Measurements from ENCODE around the gene FARP2. TPM values are rescaled to one million over a fixed set of nuclear protein-coding genes. Genes with fewer than 3 reads are reported as not detected.
"Not testable (repeated sequence)": the region's sequence is repeated elsewhere in the genome, so short reads cannot be mapped to it uniquely, and the experiment has no call there.

Gene FARP2
- total RNA-seq, 4 donors from 2014 or later = 26.8 to 37.9 (median 30.2) TPM

GRCh38 chr2:241381872-241382271, 25.8 kb downstream of the FARP2 start:
- Histone ChIP-seq H3K27ac (replicated peaks in 1 of 4) (no peak overlapping the region), H3K9me3 (no peaks in the 10 kb centered on the region), H3K36me3 (peaks cover 0 to 7% (median 2%) of the 10 kb centered on the region in 4 donors), H3K27me3 (no peaks in the 10 kb centered on the region), H3K4me1 (peaks cover 28 to 48% (median 38%) of the 10 kb centered on the region in 4 donors), H3K4me3 (no peak overlapping the region)
- DNase-seq (ENCODE audit: extremely low spot score) = no peak
- intact Hi-C loops (cut with DNase I) = no loop called here
- TF ChIP-seq POLR2A (IDR thresholded peaks at IDR 0.05; ENCODE audit: low read depth) (no peak), POLR2AphosphoS5 (IDR thresholded peaks at IDR 0.05) (no peak), CTCF (IDR thresholded peaks at IDR 0.05) (no peak), EP300 (IDR thresholded peaks at IDR 0.05) (no peak)
- 51% methylated on average over 4 of the region's 4 CpGs for WGBS

- 92% methylated on average over 7 of the region's 7 CpGs for whole genome bisulfite sequencing
- DNase-seq (ENCODE audit: extremely low spot score); H3K36me3 ChIP-seq; intact Hi-C loops (cut with DNase I); H3K27me3 ChIP-seq; H3K4me3 ChIP-seq; H3K9me3 ChIP-seq; H3K27ac ChIP-seq (replicated peaks in 1 of 4): not testable (repeated sequence)
- peaks cover 11 to 26% (median 20%) of the 10 kb centered on the region in 4 donors for H3K4me1 ChIP-seq
Measured at GRCh38 chr2:241385450-241385849, 29.4 kb downstream of the FARP2 start.

- Histone ChIP-seq H3K36me3 (peaks cover 0 to 7% (median 2%) of the 10 kb centered on the region in 4 donors), H3K9me3 (no peaks in the 10 kb centered on the region), H3K4me3 (no peak overlapping the region), H3K27ac (replicated peaks in 1 of 4) (no peak overlapping the region), H3K4me1 (peaks cover 4 to 17% (median 11%) of the 10 kb centered on the region in 4 donors), H3K27me3 (no peaks in the 10 kb centered on the region)
- 87% methylated on average over 6 of the region's 6 CpGs for WGBS
- TF ChIP-seq CTCF (IDR thresholded peaks at IDR 0.05) (no peak), POLR2A (IDR thresholded peaks at IDR 0.05; ENCODE audit: low read depth) (no peak), EP300 (IDR thresholded peaks at IDR 0.05) (no peak), POLR2AphosphoS5 (IDR thresholded peaks at IDR 0.05) (no peak)
- intact Hi-C loops (cut with DNase I) = no loop called here
- DNase-seq (ENCODE audit: extremely low spot score) = no peak
Measured at GRCh38 chr2:241386519-241386918, 30.4 kb downstream of the FARP2 start.

GRCh38 chr2:241389697-241390096, 33.6 kb downstream of the FARP2 start:
- intact Hi-C loops (cut with DNase I) = no loop called here
- TF ChIP-seq CTCF (IDR thresholded peaks at IDR 0.05) = no peak
- Histone ChIP-seq H3K9me3 (no peaks in the 10 kb centered on the region), H3K4me1 (peaks cover 0 to 5% (median 0%) of the 10 kb centered on the region in 4 donors), H3K27ac (replicated peaks in 1 of 4) (no peak overlapping the region), H3K4me3 (no peak overlapping the region), H3K27me3 (no peaks in the 10 kb centered on the region), H3K36me3 (peaks cover 0 to 3% (median 0%) of the 10 kb centered on the region in 4 donors)
- 92% methylated on average over 2 of the region's 2 CpGs for WGBS
- no peak for DNase-seq (ENCODE audit: extremely low spot score)

GRCh38 chr2:241390301-241391206, 34.5 kb downstream of the FARP2 start:
- H3K9me3 ChIP-seq = no peaks in the 10 kb centered on the region
- DNase-seq (ENCODE audit: extremely low spot score) = no peak
- H3K36me3 ChIP-seq = peaks cover 0 to 5% (median 2%) of the 10 kb centered on the region in 4 donors
- peaks cover 0 to 8% (median 0%) of the 10 kb centered on the region in 4 donors for H3K4me1 ChIP-seq
- intact Hi-C loops (cut with DNase I) = no loop called here
- no peak overlapping the region for H3K27ac ChIP-seq (replicated peaks in 1 of 4)
- no peaks in the 10 kb centered on the region for H3K27me3 ChIP-seq
- TF ChIP-seq POLR2A (IDR thresholded peaks at IDR 0.05; ENCODE audit: low read depth) = no peak
- no peak for TF ChIP-seq POLR2AphosphoS5 (IDR thresholded peaks at IDR 0.05)
- no peak for TF ChIP-seq CTCF (IDR thresholded peaks at IDR 0.05)
- no peak overlapping the region for H3K4me3 ChIP-seq
- WGBS = 91% methylated on average over 9 of the region's 9 CpGs

Data from esophagus muscularis mucosa (tissue), 4 donors.